ENCODE results near the gene CCER1.

GRCh38 chr12:90987520-90987919 is 32.5 kb upstream of the CCER1 start:
- TF ChIP-seq, protein P1, sequence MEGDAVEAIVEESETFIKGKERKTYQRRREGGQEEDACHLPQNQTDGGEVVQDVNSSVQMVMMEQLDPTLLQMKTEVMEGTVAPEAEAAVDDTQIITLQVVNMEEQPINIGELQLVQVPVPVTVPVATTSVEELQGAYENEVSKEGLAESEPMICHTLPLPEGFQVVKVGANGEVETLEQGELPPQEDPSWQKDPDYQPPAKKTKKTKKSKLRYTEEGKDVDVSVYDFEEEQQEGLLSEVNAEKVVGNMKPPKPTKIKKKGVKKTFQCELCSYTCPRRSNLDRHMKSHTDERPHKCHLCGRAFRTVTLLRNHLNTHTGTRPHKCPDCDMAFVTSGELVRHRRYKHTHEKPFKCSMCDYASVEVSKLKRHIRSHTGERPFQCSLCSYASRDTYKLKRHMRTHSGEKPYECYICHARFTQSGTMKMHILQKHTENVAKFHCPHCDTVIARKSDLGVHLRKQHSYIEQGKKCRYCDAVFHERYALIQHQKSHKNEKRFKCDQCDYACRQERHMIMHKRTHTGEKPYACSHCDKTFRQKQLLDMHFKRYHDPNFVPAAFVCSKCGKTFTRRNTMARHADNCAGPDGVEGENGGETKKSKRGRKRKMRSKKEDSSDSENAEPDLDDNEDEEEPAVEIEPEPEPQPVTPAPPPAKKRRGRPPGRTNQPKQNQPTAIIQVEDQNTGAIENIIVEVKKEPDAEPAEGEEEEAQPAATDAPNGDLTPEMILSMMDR (conservative IDR thresholded peaks at IDR 0.05 in 1 of 2, IDR thresholded peaks at IDR 0.05 in 1 of 2; ENCODE audit: low read depth in 1 of 2, low read length in 2 of 2): peak in 1 of 2 donors; percentile 12
- no peak for TF ChIP-seq EZH2 (IDR thresholded peaks at IDR 0.05; ENCODE audit: low read length, missing control alignments)

All from fibroblast of lung (primary cell).